ENCODE data around the gene CTIF.

CTIF gene

GRCh38 chr18:48868468-48869466 is 329.9 kb downstream of the CTIF start:
- TF ChIP-seq TAF1 (IDR thresholded peaks at IDR 0.05; ENCODE audit: low read depth), result no peak

GRCh38 chr18:48869591-48869990 is 330.8 kb downstream of the CTIF start:
- no peak for TF ChIP-seq TCF12 (IDR thresholded peaks at IDR 0.05; ENCODE audit: low read depth)
- no peak for TF ChIP-seq FOXM1 (IDR thresholded peaks at IDR 0.05; ENCODE audit: borderline replicate concordance, low read depth)
- TF ChIP-seq NFIC (IDR thresholded peaks at IDR 0.05), result no peak
- TF ChIP-seq TEAD4 (IDR thresholded peaks at IDR 0.05), result no peak

- TF ChIP-seq REST (IDR thresholded peaks at IDR 0.05; ENCODE audit: low read depth) (no peak), YY1 (IDR thresholded peaks at IDR 0.05; ENCODE audit: low read depth) (no peak)
Measured at GRCh38 chr18:48871391-48872166, 332.7 kb downstream of the CTIF start.

- TF ChIP-seq EP300 (IDR thresholded peaks at IDR 0.05; ENCODE audit: borderline replicate concordance) (peak; percentile 46), EGR1 (IDR thresholded peaks at IDR 0.05) (no peak), CREB1 (IDR thresholded peaks at IDR 0.05; ENCODE audit: low read depth) (no peak), YY1 (IDR thresholded peaks at IDR 0.05; ENCODE audit: low read depth) (0 out of 2 replicates have a peak, but pooled peaks have one; percentile 10), REST (IDR thresholded peaks at IDR 0.05; ENCODE audit: low read depth) (0 out of 2 replicates have a peak, but pooled peaks have one; percentile 48), TCF12 (IDR thresholded peaks at IDR 0.05; ENCODE audit: low read depth) (peak; percentile 80; the same call in 1 of the 2 replicates), NFIC (IDR thresholded peaks at IDR 0.05) (peak; percentile 50; the same call in 1 of the 2 replicates), ZBTB7A (IDR thresholded peaks at IDR 0.05; ENCODE audit: low read depth) (peak; percentile 72; the same call in 1 of the 2 replicates)
Measured at GRCh38 chr18:48872234-48873145, 333.7 kb downstream of the CTIF start.

GRCh38 chr18:48874233-48874632 is 335.4 kb downstream of the CTIF start:
- no peak for TF ChIP-seq EGR1 (IDR thresholded peaks at IDR 0.05)
- TF ChIP-seq FOXM1 (IDR thresholded peaks at IDR 0.05; ENCODE audit: borderline replicate concordance, low read depth), result no peak
- no peak for TF ChIP-seq CREB1 (IDR thresholded peaks at IDR 0.05; ENCODE audit: low read depth)
- no peak for TF ChIP-seq ZBTB7A (IDR thresholded peaks at IDR 0.05; ENCODE audit: low read depth)
- TF ChIP-seq RAD21 (IDR thresholded peaks at IDR 0.05; ENCODE audit: low read depth), result no peak
- no peak for TF ChIP-seq YY1 (IDR thresholded peaks at IDR 0.05; ENCODE audit: low read depth)
- TF ChIP-seq TCF12 (IDR thresholded peaks at IDR 0.05; ENCODE audit: low read depth), result no peak
- TF ChIP-seq TEAD4 (IDR thresholded peaks at IDR 0.05), result no peak

- TF ChIP-seq EP300 (IDR thresholded peaks at IDR 0.05; ENCODE audit: borderline replicate concordance) (no peak), YY1 (IDR thresholded peaks at IDR 0.05; ENCODE audit: low read depth) (no peak), USF1 (IDR thresholded peaks at IDR 0.05) (no peak), REST (IDR thresholded peaks at IDR 0.05; ENCODE audit: low read depth) (no peak), RAD21 (IDR thresholded peaks at IDR 0.05; ENCODE audit: low read depth) (no peak), FOXM1 (IDR thresholded peaks at IDR 0.05; ENCODE audit: borderline replicate concordance, low read depth) (no peak), TCF12 (IDR thresholded peaks at IDR 0.05; ENCODE audit: low read depth) (no peak), TAF1 (IDR thresholded peaks at IDR 0.05; ENCODE audit: low read depth) (no peak), NFIC (IDR thresholded peaks at IDR 0.05) (no peak), TEAD4 (IDR thresholded peaks at IDR 0.05) (no peak), CREB1 (IDR thresholded peaks at IDR 0.05; ENCODE audit: low read depth) (no peak), MAX (IDR thresholded peaks at IDR 0.05) (no peak), ZBTB7A (IDR thresholded peaks at IDR 0.05; ENCODE audit: low read depth) (no peak), CEBPB (IDR thresholded peaks at IDR 0.05) (no peak), EGR1 (IDR thresholded peaks at IDR 0.05) (no peak)
Measured at GRCh38 chr18:48874701-48875162, 335.9 kb downstream of the CTIF start.
